ENCODE results near the gene TMEM60.

Gene TMEM60

GRCh38 chr7:77783545-77783944, 14.7 kb downstream of the TMEM60 start:
- H3K36me3 ChIP-seq: peaks cover 65% of the 10 kb centered on the region

GRCh38 chr7:77783111-77783510, 15.1 kb downstream of the TMEM60 start:
- peaks cover 70% of the 10 kb centered on the region for H3K36me3 ChIP-seq
- peaks cover 26% of the 10 kb centered on the region for H3K9me3 ChIP-seq
- no peak overlapping the region for H3K4me2 ChIP-seq
- H3K4me1 ChIP-seq: no peaks in the 10 kb centered on the region
- TF ChIP-seq Cebpa-rat (IDR thresholded peaks at IDR 0.05): no peak
- no peak overlapping the region for H3K4me3 ChIP-seq
- H3K9ac ChIP-seq: no peak overlapping the region
- H3K27me3 ChIP-seq: no peaks in the 10 kb centered on the region
- no peak overlapping the region for H3K27ac ChIP-seq
- no peaks in the 10 kb centered on the region for H4K20me1 ChIP-seq

More at GRCh38 chr7:77783545-77783944, 14.7 kb downstream of the TMEM60 start:
- Histone ChIP-seq H3K4me1 (no peaks in the 10 kb centered on the region), H4K20me1 (no peaks in the 10 kb centered on the region), H3K4me3 (no peak overlapping the region), H3K27me3 (no peaks in the 10 kb centered on the region), H3K9me3 (peaks cover 26% of the 10 kb centered on the region), H3K9ac (no peak overlapping the region), H3K27ac (no peak overlapping the region), H3K4me2 (no peak overlapping the region)
- no peak for TF ChIP-seq Cebpa-rat (IDR thresholded peaks at IDR 0.05)

- no peak overlapping the region for H3K9ac ChIP-seq
- H3K27ac ChIP-seq: no peak overlapping the region
- H4K20me1 ChIP-seq: no peaks in the 10 kb centered on the region
- peaks cover 72% of the 10 kb centered on the region for H3K36me3 ChIP-seq
- H3K9me3 ChIP-seq: peaks cover 26% of the 10 kb centered on the region
- H3K4me2 ChIP-seq: no peak overlapping the region
- H3K4me1 ChIP-seq: no peaks in the 10 kb centered on the region
- TF ChIP-seq Cebpa-rat (IDR thresholded peaks at IDR 0.05): no peak
- no peak overlapping the region for H3K4me3 ChIP-seq
- no peaks in the 10 kb centered on the region for H3K27me3 ChIP-seq
Observed at GRCh38 chr7:77782383-77782782, 15.9 kb downstream of the TMEM60 start.

GRCh38 chr7:77778535-77778934, 19.7 kb downstream of the TMEM60 start:
- Histone ChIP-seq H3K4me3 (no peak overlapping the region), H3K4me1 (no peaks in the 10 kb centered on the region), H3K27me3 (no peaks in the 10 kb centered on the region), H3K36me3 (peaks cover 71% of the 10 kb centered on the region), H4K20me1 (no peaks in the 10 kb centered on the region), H3K27ac (no peak overlapping the region), H3K9ac (no peak overlapping the region), H3K9me3 (peaks cover 11% of the 10 kb centered on the region), H3K4me2 (no peak overlapping the region)
- no peak for TF ChIP-seq Cebpa-rat (IDR thresholded peaks at IDR 0.05)

GRCh38 chr7:77771901-77772300, 26.3 kb downstream of the TMEM60 start:
- no peak overlapping the region for H3K4me3 ChIP-seq
- no peak for TF ChIP-seq Cebpa-rat (IDR thresholded peaks at IDR 0.05)
- no peaks in the 10 kb centered on the region for H3K4me1 ChIP-seq
- no peak overlapping the region for H3K9ac ChIP-seq
- H3K27me3 ChIP-seq: no peaks in the 10 kb centered on the region
- no peaks in the 10 kb centered on the region for H4K20me1 ChIP-seq
- H3K36me3 ChIP-seq: peaks cover 82% of the 10 kb centered on the region
- H3K27ac ChIP-seq: no peak overlapping the region
- H3K4me2 ChIP-seq: no peak overlapping the region
- peaks cover 11% of the 10 kb centered on the region for H3K9me3 ChIP-seq

- H3K27me3 ChIP-seq: no peaks in the 10 kb centered on the region
- no peak for TF ChIP-seq Cebpa-rat (IDR thresholded peaks at IDR 0.05)
- H3K36me3 ChIP-seq: peaks cover 81% of the 10 kb centered on the region
- no peak overlapping the region for H3K4me3 ChIP-seq
- no peak overlapping the region for H3K27ac ChIP-seq
- no peak overlapping the region for H3K9ac ChIP-seq
- H3K9me3 ChIP-seq: no peaks in the 10 kb centered on the region
- no peaks in the 10 kb centered on the region for H3K4me1 ChIP-seq
- no peak overlapping the region for H3K4me2 ChIP-seq
- peaks cover 12% of the 10 kb centered on the region; the same call in 1 of the 2 replicates for H4K20me1 ChIP-seq
Observed at GRCh38 chr7:77770316-77770715, 27.9 kb downstream of the TMEM60 start.

GRCh38 chr7:77766801-77767605, 31.2 kb downstream of the TMEM60 start:
- Histone ChIP-seq H3K4me3 (no peak overlapping the region), H4K20me1 (peaks cover 44% of the 10 kb centered on the region; the same call in 1 of the 2 replicates), H3K9ac (no peak overlapping the region), H3K27me3 (no peaks in the 10 kb centered on the region), H3K27ac (no peak overlapping the region), H3K4me2 (no peak overlapping the region), H3K4me1 (no peaks in the 10 kb centered on the region), H3K36me3 (peaks cover 55% of the 10 kb centered on the region), H3K9me3 (no peaks in the 10 kb centered on the region)
- no peak for TF ChIP-seq Cebpa-rat (IDR thresholded peaks at IDR 0.05)

GRCh38 chr7:77765906-77766800, 32.1 kb downstream of the TMEM60 start:
- Histone ChIP-seq H4K20me1 (peaks cover 51% of the 10 kb centered on the region), H3K4me1 (peaks cover 3% of the 10 kb centered on the region)

GRCh38 chr7:77765481-77765880, 32.8 kb downstream of the TMEM60 start:
- Histone ChIP-seq H3K27ac (no peak overlapping the region), H3K9ac (no peak overlapping the region), H3K36me3 (peaks cover 42% of the 10 kb centered on the region), H4K20me1 (peaks cover 58% of the 10 kb centered on the region), H3K27me3 (no peaks in the 10 kb centered on the region), H3K9me3 (no peaks in the 10 kb centered on the region), H3K4me3 (no peak overlapping the region), H3K4me2 (no peak overlapping the region), H3K4me1 (peaks cover 10% of the 10 kb centered on the region)
- no peak for TF ChIP-seq Cebpa-rat (IDR thresholded peaks at IDR 0.05)

More at GRCh38 chr7:77765906-77766800, 32.1 kb downstream of the TMEM60 start:
- Histone ChIP-seq H3K27me3 (no peaks in the 10 kb centered on the region), H3K4me2 (no peak overlapping the region), H3K4me3 (no peak overlapping the region), H3K9me3 (no peaks in the 10 kb centered on the region), H3K36me3 (peaks cover 47% of the 10 kb centered on the region), H3K9ac (no peak overlapping the region), H3K27ac (no peak overlapping the region)
- TF ChIP-seq Cebpa-rat (IDR thresholded peaks at IDR 0.05): no peak

Data from BLaER1 (cell line).